ENCODE data around the gene BLMH. TPM values are rescaled to one million over a fixed set of nuclear protein-coding genes. Genes with fewer than 3 reads are reported as not detected.

BLMH gene
- total RNA-seq, 1 donor from 2014 or later, result 43.6 TPM

DNA sequence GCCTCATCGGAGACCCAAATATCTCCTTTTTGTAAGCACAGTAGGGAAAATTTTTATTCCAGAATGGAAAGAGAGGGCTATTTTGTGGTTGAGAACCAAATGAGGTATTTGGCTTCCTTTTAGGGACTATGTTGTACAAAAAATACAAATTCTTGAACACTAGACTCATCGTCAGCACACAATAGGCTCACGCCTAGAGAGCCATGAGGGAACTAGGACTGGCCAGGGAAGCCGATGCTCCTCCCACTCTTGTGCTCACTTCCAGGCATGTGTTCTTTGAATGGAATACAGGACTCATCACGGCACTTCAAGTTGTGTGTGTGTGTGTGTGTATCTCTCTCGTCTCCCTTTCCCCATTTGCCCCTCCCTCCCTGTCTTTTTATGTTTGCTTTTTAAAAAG, 17.8 kb upstream of the BLMH start:
- no peak for DNase-seq (ENCODE audit: low read depth in 2 of 2)

DNA sequence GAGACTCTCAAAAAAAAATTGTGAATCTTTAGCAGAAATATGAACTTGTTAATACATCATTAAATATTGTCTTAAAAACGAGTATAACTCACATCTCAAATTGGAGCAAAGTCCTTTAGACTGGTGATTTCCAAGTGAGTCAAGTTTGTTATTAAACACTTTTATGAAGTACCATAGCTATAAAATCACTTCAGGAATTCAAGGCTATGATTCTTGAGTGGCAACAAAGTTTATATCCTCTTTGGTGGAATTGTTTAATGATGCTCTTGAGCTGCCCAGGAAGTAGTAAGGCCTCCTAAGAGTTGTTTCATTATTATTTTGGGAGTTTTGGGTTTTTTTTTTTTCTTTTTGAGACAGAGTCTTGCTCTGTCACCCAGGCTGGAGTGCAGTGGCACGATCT, 16.7 kb upstream of the BLMH start:
- no peak for DNase-seq (ENCODE audit: low read depth in 2 of 2)

- no peak for DNase-seq (ENCODE audit: low read depth in 2 of 2)
Measured at GRCh38 chr17:30304778-30305177, 13.0 kb upstream of the BLMH start.

DNA sequence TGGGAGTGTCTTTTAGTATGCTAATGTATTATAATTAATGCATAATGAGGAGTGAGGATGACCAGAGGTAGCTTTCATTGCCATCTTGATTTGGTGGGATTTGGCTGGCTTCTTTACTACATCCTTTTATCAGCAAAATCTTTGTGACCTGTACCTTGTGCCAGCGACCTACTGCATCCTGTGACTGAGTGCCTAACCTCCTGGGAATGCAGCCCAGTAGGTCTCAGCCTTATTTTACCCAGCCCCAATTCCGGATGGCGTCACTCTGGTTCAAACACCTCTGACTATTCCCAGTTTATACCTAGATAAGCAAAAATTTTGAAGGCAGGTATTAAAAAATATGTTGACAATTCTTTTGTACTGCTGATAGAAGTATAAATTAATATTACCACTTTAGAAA, 10.5 kb upstream of the BLMH start:
- DNase-seq (ENCODE audit: low read depth in 2 of 2), result no peak

DNA sequence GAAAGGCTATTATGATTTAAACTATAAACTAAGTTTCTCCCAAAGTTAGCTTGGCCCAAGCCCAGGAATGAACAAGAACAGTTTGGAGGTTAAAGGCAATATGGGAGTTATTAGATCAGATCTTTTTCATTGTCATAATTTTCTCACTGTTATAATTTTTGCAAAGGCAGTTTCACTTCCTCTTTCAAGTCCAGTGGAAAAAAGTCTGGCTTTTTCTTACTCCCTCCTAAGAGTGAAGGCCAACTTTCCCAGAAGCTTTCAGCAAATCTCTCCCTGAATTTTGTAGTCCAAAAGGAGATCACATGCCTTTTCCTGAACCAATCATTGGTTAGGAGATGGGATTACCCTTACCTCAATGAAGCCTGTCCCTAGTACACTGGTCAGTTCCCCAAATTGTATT, 9.1 kb upstream of the BLMH start:
- no peak for DNase-seq (ENCODE audit: low read depth in 2 of 2)

DNA sequence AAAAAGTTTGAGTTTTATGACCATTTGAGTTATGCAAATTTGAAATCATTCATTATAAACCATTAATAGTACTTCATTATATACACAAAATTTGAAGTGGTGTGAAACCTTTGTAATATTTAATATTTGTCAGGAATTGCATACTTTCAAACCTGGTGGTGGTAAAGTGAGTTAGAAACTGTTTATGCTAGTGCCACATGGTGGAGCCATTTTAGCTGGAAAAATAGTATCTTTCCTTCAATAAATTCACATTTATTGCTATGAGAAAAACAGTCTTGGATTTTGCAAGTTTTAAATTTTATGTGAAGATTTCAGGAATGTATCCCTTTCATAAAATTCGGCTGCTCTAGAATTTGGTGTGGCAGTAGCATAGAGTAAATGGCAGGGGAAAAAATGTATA, 7.3 kb upstream of the BLMH start:
- peak in 1 of 2 donors; percentile 35 for DNase-seq (ENCODE audit: low read depth in 2 of 2)

- no peak for DNase-seq (ENCODE audit: low read depth in 2 of 2)
Measured at GRCh38 chr17:30297715-30298114, 6.0 kb upstream of the BLMH start.

DNA sequence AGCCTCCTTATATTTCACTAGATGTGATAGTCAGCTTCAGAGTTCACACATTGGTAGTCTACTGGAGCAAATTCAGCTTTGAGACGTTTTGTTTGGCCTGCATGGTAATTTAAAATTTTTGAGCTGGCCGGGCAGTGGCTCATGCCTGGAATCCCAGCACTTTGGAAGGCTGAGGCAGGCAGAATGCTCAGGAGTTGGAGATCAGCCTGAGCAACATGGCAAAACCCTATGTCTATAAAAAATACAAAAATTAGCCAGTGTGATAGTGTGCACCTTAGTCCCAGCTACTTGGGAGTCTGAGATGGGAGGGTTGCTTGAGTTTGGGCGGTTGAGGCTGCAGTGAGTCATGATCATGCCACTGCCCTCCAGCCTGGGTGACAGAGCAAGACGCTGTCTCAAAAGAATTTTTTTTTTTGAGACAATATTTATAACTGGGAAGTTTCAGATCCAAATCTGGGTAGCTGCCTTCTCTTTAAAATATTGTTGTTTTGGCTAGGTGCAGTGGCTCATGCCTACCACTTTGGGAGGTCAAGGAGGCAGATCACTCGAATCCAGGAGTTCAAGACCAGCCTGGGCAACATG, 4.8 kb upstream of the BLMH start:
- DNase-seq (ENCODE audit: low read depth in 2 of 2), result no peak

- DNase-seq (ENCODE audit: low read depth in 2 of 2), result peak in 1 of 2 donors; percentile 40
Measured at GRCh38 chr17:30292286-30292858, 628 bp upstream of the BLMH start.

DNA sequence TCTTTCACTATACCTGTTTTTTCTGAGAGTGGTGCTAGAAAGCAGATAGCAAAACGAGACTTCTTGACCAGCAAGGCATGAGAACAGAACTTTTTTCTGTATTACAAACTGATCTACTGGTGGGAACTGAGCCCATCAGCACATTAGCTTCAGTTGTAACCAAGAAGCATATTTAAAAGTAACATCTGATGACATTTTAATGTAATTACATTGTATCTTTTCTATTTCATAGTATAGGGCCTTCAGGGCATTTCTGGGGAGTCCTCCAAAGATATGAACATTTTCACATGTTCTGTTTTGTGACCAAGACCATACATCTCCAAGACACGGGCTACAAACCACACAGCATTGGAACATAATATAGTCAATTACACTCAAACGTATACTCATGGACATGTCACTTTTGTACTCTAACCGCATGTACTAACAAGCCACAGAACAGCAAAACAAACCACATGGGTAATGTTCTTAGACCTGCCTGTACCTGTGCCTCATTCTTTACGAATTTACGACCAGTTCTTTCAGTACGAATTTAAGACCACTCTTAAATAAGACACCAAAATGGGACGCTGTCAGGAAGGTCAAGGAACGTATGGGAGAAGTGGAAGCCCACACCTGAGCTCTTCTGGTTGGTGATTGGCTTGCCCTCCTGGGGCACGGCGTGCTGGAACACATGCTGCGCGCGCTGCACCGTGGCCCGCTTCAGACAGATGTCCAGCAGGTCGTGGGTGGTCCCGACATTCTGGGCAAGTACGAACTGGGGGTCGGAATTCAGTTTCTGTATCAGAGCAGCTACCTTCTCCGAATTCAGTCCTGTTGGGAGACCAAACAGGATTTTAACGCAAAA, 825 bp downstream of the BLMH start:
- DNase-seq (ENCODE audit: low read depth in 2 of 2), result peak in 1 of 2 donors; percentile 53

DNA sequence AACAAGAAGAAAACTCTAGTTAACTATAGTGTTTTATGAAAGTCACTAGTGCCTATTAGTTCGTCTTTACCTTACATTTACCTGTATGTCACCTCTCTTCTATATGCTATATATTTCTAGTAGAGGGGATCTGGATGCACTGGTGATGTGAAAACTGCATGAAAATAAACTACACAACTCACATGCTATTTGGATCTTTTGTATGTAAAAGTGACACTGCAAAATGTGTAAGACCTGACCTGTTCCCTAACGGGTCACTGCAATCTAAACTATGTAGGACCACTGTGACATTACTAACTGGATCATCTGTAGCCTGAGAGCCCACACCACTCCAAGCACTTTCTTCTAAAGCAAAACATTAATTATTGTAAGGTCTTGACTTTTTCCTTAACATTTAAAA, 1.7 kb downstream of the BLMH start:
- no peak for DNase-seq (ENCODE audit: low read depth in 2 of 2)

DNA sequence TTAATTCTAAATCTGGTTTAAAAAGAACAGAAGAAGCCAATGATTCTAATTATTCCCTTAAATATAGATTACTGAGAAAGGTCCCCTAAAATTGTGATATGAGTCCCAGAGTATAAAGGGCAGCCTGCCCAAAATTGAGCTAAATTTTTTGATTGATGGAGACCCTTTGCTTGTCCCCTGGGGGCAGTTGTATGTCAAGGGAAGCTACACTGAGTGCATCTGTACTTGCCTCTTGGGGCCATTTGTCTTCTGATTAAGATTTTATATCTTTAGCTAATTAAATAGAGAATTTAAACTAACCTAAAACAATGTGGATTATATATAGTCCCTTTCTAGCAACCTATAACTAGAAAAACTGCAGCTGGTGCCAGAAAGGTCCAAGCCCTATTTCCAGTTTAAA, 12.6 kb downstream of the BLMH start:
- no peak for DNase-seq (ENCODE audit: low read depth in 2 of 2)

DNA sequence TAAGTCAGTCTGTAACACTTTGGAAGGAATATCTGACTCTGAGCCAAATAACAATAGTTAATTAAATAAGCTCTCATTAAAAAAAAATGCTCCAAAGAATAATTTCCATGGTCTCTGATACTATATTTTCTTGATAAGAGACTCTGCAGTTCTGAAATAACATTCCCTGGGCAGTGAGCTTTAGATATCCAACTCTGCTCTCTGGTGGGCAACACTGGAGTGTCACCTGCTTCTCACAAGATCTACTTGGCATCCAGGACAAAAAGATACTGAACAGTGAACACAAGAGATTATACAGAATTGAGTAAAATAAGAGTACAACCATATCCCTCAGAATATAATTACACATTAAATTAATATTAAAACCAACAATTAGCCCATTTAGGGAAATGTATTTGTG, 13.7 kb downstream of the BLMH start:
- DNase-seq (ENCODE audit: low read depth in 2 of 2), result peak; percentile 74 to 79

GRCh38 chr17:30275911-30276310, 15.8 kb downstream of the BLMH start:
- no peak for DNase-seq (ENCODE audit: low read depth in 2 of 2)

- DNase-seq (ENCODE audit: low read depth in 2 of 2), result no peak
Measured at GRCh38 chr17:30274887-30275286, 16.9 kb downstream of the BLMH start.

- no peak for DNase-seq (ENCODE audit: low read depth in 2 of 2)
Measured at GRCh38 chr17:30273373-30273772, 18.4 kb downstream of the BLMH start.

- DNase-seq (ENCODE audit: low read depth in 2 of 2), result peak in 1 of 2 donors; percentile 42
Measured at GRCh38 chr17:30271102-30271501, 20.6 kb downstream of the BLMH start.

- DNase-seq (ENCODE audit: low read depth in 2 of 2), result no peak
Measured at GRCh38 chr17:30267625-30268024, 24.1 kb downstream of the BLMH start.

- DNase-seq (ENCODE audit: low read depth in 2 of 2), result peak; percentile 10 to 89
Measured at GRCh38 chr17:30263552-30264333, 28.0 kb downstream of the BLMH start.

DNA sequence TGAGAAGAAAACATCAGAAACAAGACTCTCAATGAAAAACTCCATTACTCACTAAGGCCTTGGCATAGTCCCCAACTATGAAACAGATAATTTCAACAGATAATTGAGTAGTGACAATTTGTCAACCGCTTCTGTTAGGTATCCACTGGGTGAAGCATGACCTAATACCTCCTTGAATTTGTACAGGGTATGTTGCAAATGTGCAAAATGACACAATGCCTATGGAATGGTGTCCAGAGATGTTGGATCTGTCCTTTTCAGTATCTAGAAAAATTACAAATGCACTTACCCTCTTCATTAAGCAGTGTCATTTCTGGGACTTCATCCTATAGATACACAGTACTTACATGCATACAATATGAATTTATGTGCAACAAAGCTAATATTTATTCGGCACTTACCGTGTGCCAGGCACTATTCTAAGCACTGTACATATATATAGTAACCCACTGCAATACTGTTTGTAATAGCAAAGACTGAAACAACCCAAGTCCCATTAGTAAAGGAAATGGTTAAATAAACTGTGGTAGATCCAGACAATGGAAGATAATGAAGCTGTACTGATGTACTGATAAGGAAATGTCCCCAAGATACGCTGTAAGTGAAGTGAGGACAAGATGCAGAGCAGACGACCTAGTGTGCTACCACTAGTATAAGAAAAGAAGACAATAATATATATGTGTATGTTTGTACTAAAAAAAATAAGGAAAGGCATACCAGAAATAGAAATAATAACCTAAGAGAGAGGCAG, 34.8 kb downstream of the BLMH start:
- DNase-seq (ENCODE audit: low read depth in 2 of 2), result no peak

DNA sequence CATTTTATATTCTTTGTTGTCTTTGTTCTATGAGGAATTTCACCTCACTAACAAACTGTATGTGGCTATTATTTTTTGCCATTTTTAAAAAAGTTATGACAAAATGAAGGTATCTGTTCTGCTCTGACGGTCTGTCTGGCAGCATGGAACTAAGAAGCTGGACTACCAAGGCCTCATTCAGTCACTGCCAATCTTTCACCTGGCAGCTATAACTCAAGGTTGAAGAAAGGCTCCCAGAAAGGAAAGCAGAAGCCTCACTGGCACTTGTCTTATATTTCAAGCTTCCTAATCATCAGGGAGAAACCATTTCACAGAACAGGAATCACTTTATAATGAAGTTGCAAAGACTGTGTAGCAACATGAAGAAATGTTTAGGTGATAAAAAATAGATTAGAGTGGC, 37.6 kb downstream of the BLMH start:
- no peak for DNase-seq (ENCODE audit: low read depth in 2 of 2)

Data from dermis microvascular lymphatic vessel endothelial cell (primary cell).